Transverse colon (tissue), 4 donors: ENCODE results near the gene BAIAP2L2. TPM values are rescaled to one million over a fixed set of nuclear protein-coding genes. Genes with fewer than 3 reads are reported as not detected.

Experiments used
- DNase-seq: peaks from one replicate; pipeline ENCODE4 v3.0.0-alpha.2; 2019
- H3K27ac ChIP-seq, 4 donors: fragments of 200-600 bp; sonication (generic); 2 replicates each; pipeline ENCODE4 v1.5.1; 2016 to 2018; ENCODE audit warnings: inconsistent platforms in 4 of 4
- H3K27me3 ChIP-seq: fragments of 200-600 bp; sonication (generic); 2 replicates; pipeline ENCODE4 v1.5.1; 2017; ENCODE audit warnings: inconsistent platforms
- H3K36me3 ChIP-seq, 4 donors: fragments of 200-600 bp; sonication (generic); 2 replicates each; pipeline ENCODE4 v1.5.1; 2017 to 2019; ENCODE audit warnings: inconsistent platforms in 4 of 4
- H3K4me1 ChIP-seq, 4 donors: fragments of 200-600 bp; sonication (generic); 2 replicates each; pipeline ENCODE4 v1.5.1; 2017 to 2020; ENCODE audit warnings: inconsistent platforms in 4 of 4
- H3K4me3 ChIP-seq, 4 donors: fragments of 200-600 bp; sonication (generic); 1 replicate in 1 of 4; 2 replicates in 3 of 4; pipeline versions ENCODE4 v1.5.1 to v1.6.1; 2017 to 2019; ENCODE audit warnings: inconsistent platforms in 4 of 4
- H3K9me3 ChIP-seq, 2 donors: fragments of 200-600 bp; sonication (generic); 2 replicates each; pipeline ENCODE4 v1.5.1; 2017 to 2019; ENCODE audit warnings: inconsistent platforms in 2 of 2
- EP300 ChIP-seq: sonication (generic); formaldehyde crosslinking; IDR thresholded peaks from one replicate; pipeline ENCODE4 v1.6.1; 2017; ENCODE audit warnings: antibody characterized with exemption, low read depth
- POLR2A ChIP-seq: fragments of 450-650 bp; IDR thresholded peaks from one replicate; pipeline ENCODE4 v1.6.1; 2016; ENCODE audit warnings: antibody characterized with exemption, mild to moderate bottlenecking, moderate library complexity
- POLR2AphosphoS5 ChIP-seq, 3 donors: sonication (generic); formaldehyde crosslinking; IDR thresholded peaks; one replicate each; pipeline ENCODE4 v1.6.1; 2016; ENCODE audit warnings: antibody characterized with exemption in 3 of 3
- WGBS, 2 donors: methylation state at CpG; one replicate each; pipeline ENCODE4 v1.1.5; 2018; ENCODE audit warnings: low coverage in 1 of 2; 5-methylcytosine and 5-hydroxymethylcytosine counted together
- in situ Hi-C, 4 donors: fragments of 200-750 bp; cut with MboI; loops; one replicate each; pipeline versions ENCODE4 v1.15.0 to v1.15.1; 2017; ENCODE audit warnings: low sequenced_read_pairs in 3 of 4, low pct_ligation_motif_present in 1 of 4, low pct_unique_long_range_greater_than_20kb in 1 of 4
- intact Hi-C: fragments of 100-400 bp; cut with DNase I; formaldehyde crosslinking; loops from one replicate; pipeline ENCODE4 v1.15.1; 2023; ENCODE audit warnings: low total_unique reads
- total RNA-seq, 4 donors: library from RNA; depleted of rRNA; stranded (reverse); fragments of >200 nt; gene quantifications; one replicate each; pipeline ENCODE4 v1.1.0, GENCODE V29; 2016
- TF ChIP-seq, protein P1 (sequence below), 5 experiments: fragments of 200-600 bp in 3 of 5; fragments of 450-650 bp in 2 of 5; sonication (generic) in 3 of 5; IDR thresholded peaks; 1 replicate in 2 of 5; 2 replicates in 3 of 5; pipeline ENCODE4 v1.5.1; 2016 to 2017; ENCODE audit warnings: antibody characterized with exemption in 5 of 5, inconsistent platforms in 3 of 5, mild to moderate bottlenecking in 2 of 5, moderate library complexity in 1 of 5

The BAIAP2L2 gene
- total RNA-seq, 4 donors from 2014 or later: 106 to 337 (median 127) TPM

DNA sequence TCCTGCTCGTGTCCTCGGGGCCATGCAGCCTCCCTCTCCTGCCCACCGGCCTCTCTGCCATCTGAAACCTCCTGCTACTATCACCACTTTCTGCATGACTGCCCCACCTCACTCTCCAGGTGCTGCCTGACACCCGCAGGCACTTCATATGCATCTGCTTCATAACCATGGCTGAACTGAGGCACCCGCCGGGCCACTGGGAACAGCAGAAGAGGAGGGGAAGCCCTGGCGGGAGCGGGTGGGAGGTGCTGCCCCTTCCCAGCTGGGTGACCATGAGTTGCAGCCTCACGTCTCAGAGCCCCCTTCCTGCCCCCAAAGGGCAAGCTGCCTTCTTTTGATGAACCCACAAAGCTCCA, 75.0 kb downstream of the BAIAP2L2 start:
- in situ Hi-C loops: no loop called here
- H3K4me3 ChIP-seq: no peak overlapping the region
- no peak for TF ChIP-seq EP300
- no peak for TF ChIP-seq POLR2A
- TF ChIP-seq, protein P1, sequence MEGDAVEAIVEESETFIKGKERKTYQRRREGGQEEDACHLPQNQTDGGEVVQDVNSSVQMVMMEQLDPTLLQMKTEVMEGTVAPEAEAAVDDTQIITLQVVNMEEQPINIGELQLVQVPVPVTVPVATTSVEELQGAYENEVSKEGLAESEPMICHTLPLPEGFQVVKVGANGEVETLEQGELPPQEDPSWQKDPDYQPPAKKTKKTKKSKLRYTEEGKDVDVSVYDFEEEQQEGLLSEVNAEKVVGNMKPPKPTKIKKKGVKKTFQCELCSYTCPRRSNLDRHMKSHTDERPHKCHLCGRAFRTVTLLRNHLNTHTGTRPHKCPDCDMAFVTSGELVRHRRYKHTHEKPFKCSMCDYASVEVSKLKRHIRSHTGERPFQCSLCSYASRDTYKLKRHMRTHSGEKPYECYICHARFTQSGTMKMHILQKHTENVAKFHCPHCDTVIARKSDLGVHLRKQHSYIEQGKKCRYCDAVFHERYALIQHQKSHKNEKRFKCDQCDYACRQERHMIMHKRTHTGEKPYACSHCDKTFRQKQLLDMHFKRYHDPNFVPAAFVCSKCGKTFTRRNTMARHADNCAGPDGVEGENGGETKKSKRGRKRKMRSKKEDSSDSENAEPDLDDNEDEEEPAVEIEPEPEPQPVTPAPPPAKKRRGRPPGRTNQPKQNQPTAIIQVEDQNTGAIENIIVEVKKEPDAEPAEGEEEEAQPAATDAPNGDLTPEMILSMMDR (IDR thresholded peaks at IDR 0.05): no peak
- TF ChIP-seq POLR2AphosphoS5 (IDR thresholded peaks at IDR 0.05): no peak
- H3K27me3 ChIP-seq: no peaks in the 10 kb centered on the region
- H3K9me3 ChIP-seq: no peaks in the 10 kb centered on the region
- no peak for DNase-seq
- no peaks in the 10 kb centered on the region for H3K36me3 ChIP-seq
- intact Hi-C loops: no loop called here
- peak overlapping the region in 1 of 4 donors; percentile 75 for H3K27ac ChIP-seq
- WGBS, 2 donors: 80% methylated on average over 9 of the region's 9 CpGs; no CpG with 5 or more reads in 1 of the 2 donors
- peaks cover 11 to 18% (median 14%) of the 10 kb centered on the region in 4 donors for H3K4me1 ChIP-seq

Other genes starting within 250 kb of the BAIAP2L2 start
- 10 to 100 TPM; 26.8 to 87.2 (median 37.3) TPM for gene MICALL1, start 204.4 kb downstream of the BAIAP2L2 start, total RNA-seq
- gene C22orf23, start 157.1 kb downstream of the BAIAP2L2 start, total RNA-seq: not detected
- gene POLR2F, start 157.0 kb downstream of the BAIAP2L2 start, total RNA-seq: 10 to 100 TPM in 3 of 4 donors, 1 to 10 TPM in 1; 7.6 to 65.5 (median 32.6) TPM
- 1 to 10 TPM; 1.2 to 4.9 (median 3.5) TPM for gene SOX10, start 126.1 kb downstream of the BAIAP2L2 start, total RNA-seq
- gene PICK1, start 53.3 kb downstream of the BAIAP2L2 start, total RNA-seq: 100 to 1,000 TPM in 1 of 4 donors, 10 to 100 TPM in 3; 34.3 to 127 (median 69.3) TPM
- not detected for gene SLC16A8, start 26.5 kb downstream of the BAIAP2L2 start, total RNA-seq
- gene PLA2G6, start 71.1 kb upstream of the BAIAP2L2 start, total RNA-seq: 100 to 1,000 TPM in 2 of 4 donors, 10 to 100 TPM in 2; 30.7 to 327 (median 72.3) TPM
- gene MAFF, start 91.3 kb upstream of the BAIAP2L2 start, total RNA-seq: 10 to 100 TPM in 3 of 4 donors, 1 to 10 TPM in 1; 3.8 to 30.3 (median 22.0) TPM
- gene TMEM184B, start 162.3 kb upstream of the BAIAP2L2 start, total RNA-seq: 10 to 100 TPM; 18.7 to 88.4 (median 41.1) TPM
- 100 to 1,000 TPM in 2 of 4 donors, 10 to 100 TPM in 2; 47.9 to 179 (median 106) TPM for gene CSNK1E, start 206.7 kb upstream of the BAIAP2L2 start, total RNA-seq